ENCODE measurements around the gene HEATR9. TPM values are rescaled to one million over a fixed set of nuclear protein-coding genes. Genes with fewer than 3 reads are reported as not detected.
A peak's percentile ranks its signal among the peaks of the same experiment; 100 is the strongest.

HEATR9 gene
- total and polyA plus RNA-seq, 9 donors, result 0.09 to 0.17 (median 0.10) TPM; not detected in 6

GRCh38 chr17:35894206-35894605 is 25.5 kb upstream of the HEATR9 start:
- Histone ChIP-seq H3K4me3 (ENCODE audit: low read length) (no peak overlapping the region), H3K9me3 (replicated peaks; ENCODE audit: control insufficient read depth, low read depth, low read length) (no peaks in the 10 kb centered on the region), H3K36me3 (ENCODE audit: control insufficient read depth, insufficient read depth, low read length) (no peaks in the 10 kb centered on the region), H3K4me1 (ENCODE audit: control insufficient read depth, insufficient read depth, low read length) (peaks cover 6% of the 10 kb centered on the region), H3K27ac (ENCODE audit: low read length) (no peak overlapping the region), H3K27me3 (ENCODE audit: control insufficient read depth, insufficient read depth, low read length) (no peaks in the 10 kb centered on the region)
- no peak for DNase-seq
- WGBS (ENCODE audit: insufficient coverage), result 89% methylated on average over 5 of the region's 7 CpGs

GRCh38 chr17:35893751-35894150 is 25.1 kb upstream of the HEATR9 start:
- H3K4me3 ChIP-seq (ENCODE audit: low read length), result no peak overlapping the region
- peaks cover 6% of the 10 kb centered on the region for H3K4me1 ChIP-seq (ENCODE audit: control insufficient read depth, insufficient read depth, low read length)
- 80% methylated on average over 3 of the region's 4 CpGs for WGBS (ENCODE audit: insufficient coverage)
- H3K36me3 ChIP-seq (ENCODE audit: control insufficient read depth, insufficient read depth, low read length), result no peaks in the 10 kb centered on the region
- H3K27me3 ChIP-seq (ENCODE audit: control insufficient read depth, insufficient read depth, low read length), result no peaks in the 10 kb centered on the region
- no peaks in the 10 kb centered on the region for H3K9me3 ChIP-seq (replicated peaks; ENCODE audit: control insufficient read depth, low read depth, low read length)
- H3K27ac ChIP-seq (ENCODE audit: low read length), result no peak overlapping the region
- DNase-seq, result no peak

DNA sequence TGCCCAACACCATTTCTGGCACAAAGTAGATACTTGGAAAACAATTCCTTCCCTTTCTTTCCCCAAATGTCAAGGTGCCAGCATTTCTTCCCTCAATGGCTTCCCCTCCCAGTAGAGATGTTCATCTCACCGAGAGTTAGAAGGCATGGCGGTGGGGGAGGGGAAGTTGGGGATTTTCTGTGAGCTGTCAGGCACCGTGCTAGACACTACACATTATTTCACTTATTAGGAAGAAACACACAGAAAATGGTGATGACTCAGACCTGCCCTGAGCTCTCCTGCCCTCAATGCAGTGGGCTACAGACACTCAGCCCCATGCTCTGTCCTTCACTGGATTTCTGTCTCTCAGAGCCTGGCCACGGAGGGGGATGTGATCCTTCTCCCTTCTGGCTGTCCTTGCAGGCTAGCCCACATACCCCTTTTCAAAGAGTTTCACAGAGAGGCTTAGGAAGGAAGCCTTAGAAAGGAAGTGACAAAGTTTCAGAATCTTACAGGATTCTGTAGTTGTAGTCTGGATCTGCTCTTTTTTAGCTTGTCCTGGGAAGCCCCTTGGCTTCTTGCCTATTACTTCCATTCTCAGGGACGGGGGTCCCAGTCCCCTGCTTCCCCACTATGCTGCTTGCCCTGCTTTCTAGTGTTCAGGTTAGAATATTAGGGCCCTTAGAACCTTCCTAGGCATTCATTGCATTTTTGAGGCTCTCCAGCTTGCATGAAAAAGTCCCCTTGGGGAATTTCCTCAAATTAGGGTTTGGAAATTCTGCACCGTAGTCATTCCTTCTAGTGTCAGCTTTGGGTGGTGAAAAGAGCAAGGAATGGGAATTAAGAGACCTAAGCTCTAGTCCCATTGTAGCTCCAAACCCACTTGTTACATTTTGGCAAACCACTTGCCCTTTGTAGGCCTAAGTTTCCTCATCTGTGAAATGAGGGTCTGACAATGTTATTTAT is 23.7 kb upstream of the HEATR9 start:
- Histone ChIP-seq H3K27ac (ENCODE audit: low read length) (no peak overlapping the region), H3K4me3 (ENCODE audit: low read length) (no peak overlapping the region), H3K9me3 (replicated peaks; ENCODE audit: control insufficient read depth, low read depth, low read length) (no peaks in the 10 kb centered on the region), H3K27me3 (ENCODE audit: control insufficient read depth, insufficient read depth, low read length) (no peaks in the 10 kb centered on the region), H3K36me3 (ENCODE audit: control insufficient read depth, insufficient read depth, low read length) (no peaks in the 10 kb centered on the region), H3K4me1 (ENCODE audit: control insufficient read depth, insufficient read depth, low read length) (peaks cover 6% of the 10 kb centered on the region)
- WGBS (ENCODE audit: insufficient coverage), result no CpG with 5 or more reads among the region's 6 CpGs
- no peak for DNase-seq

DNA sequence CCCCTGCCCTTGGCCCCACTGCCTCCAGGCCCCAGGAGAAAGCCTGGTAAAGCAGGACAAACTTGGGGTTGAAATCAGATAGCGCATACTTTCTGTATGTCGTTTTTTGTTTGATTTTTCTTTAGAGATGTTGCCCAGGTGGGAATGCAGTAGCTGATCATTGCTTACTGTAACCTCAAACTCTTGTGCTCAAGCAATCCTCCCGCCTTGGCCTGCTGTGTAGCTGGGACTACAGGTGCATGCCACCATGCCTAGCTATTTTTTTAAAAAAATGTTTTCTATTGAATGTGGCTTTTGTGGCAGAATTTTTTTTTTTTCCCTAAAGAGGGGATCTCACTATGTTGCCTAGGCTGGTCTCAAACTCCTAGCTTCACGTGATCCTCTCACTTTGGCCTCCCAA is 22.6 kb upstream of the HEATR9 start:
- H3K27me3 ChIP-seq (ENCODE audit: control insufficient read depth, insufficient read depth, low read length), result no peaks in the 10 kb centered on the region
- no peak for DNase-seq
- WGBS (ENCODE audit: insufficient coverage), result no CpG with 5 or more reads among the region's 4 CpGs
- no peaks in the 10 kb centered on the region for H3K9me3 ChIP-seq (replicated peaks; ENCODE audit: control insufficient read depth, low read depth, low read length)
- peaks cover 6% of the 10 kb centered on the region for H3K4me1 ChIP-seq (ENCODE audit: control insufficient read depth, insufficient read depth, low read length)
- H3K27ac ChIP-seq (ENCODE audit: low read length), result no peak overlapping the region
- H3K36me3 ChIP-seq (ENCODE audit: control insufficient read depth, insufficient read depth, low read length), result no peaks in the 10 kb centered on the region
- no peak overlapping the region for H3K4me3 ChIP-seq (ENCODE audit: low read length)

DNA sequence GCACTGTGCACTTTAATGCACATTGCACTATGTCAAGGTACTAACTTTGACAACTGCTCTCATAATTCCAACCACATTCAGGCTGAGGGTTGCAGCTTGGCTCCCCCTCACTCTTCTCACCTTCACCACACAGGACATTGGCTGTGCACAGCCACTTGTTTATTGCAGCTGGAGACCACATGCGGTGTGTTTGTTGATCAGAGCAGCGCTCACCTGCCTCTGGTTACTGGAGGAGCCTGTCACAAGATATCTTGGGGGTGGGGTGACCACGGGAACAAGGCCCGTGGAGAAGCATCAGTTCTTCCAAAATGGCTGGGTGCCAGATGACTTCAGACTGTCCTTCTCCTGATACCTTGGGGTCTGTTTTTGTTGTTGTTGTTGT is 22.1 kb upstream of the HEATR9 start:
- WGBS (ENCODE audit: insufficient coverage), result 20% methylated on average over 1 of the region's 4 CpGs
- no peak overlapping the region for H3K4me3 ChIP-seq (ENCODE audit: low read length)
- no peak overlapping the region for H3K27ac ChIP-seq (ENCODE audit: low read length)
- peak; percentile 10 for DNase-seq
- H3K9me3 ChIP-seq (replicated peaks; ENCODE audit: control insufficient read depth, low read depth, low read length), result no peaks in the 10 kb centered on the region
- H3K36me3 ChIP-seq (ENCODE audit: control insufficient read depth, insufficient read depth, low read length), result no peaks in the 10 kb centered on the region
- H3K27me3 ChIP-seq (ENCODE audit: control insufficient read depth, insufficient read depth, low read length), result no peaks in the 10 kb centered on the region
- peaks cover 6% of the 10 kb centered on the region for H3K4me1 ChIP-seq (ENCODE audit: control insufficient read depth, insufficient read depth, low read length)

GRCh38 chr17:35889818-35890773 is 21.4 kb upstream of the HEATR9 start:
- Histone ChIP-seq H3K27me3 (ENCODE audit: control insufficient read depth, insufficient read depth, low read length) (no peaks in the 10 kb centered on the region), H3K9me3 (replicated peaks; ENCODE audit: control insufficient read depth, low read depth, low read length) (no peaks in the 10 kb centered on the region), H3K36me3 (ENCODE audit: control insufficient read depth, insufficient read depth, low read length) (no peaks in the 10 kb centered on the region), H3K4me3 (ENCODE audit: low read length) (no peak overlapping the region), H3K4me1 (ENCODE audit: control insufficient read depth, insufficient read depth, low read length) (peaks cover 6% of the 10 kb centered on the region), H3K27ac (ENCODE audit: low read length) (no peak overlapping the region)
- 69% methylated on average over 1 of the region's 2 CpGs for WGBS (ENCODE audit: insufficient coverage)
- DNase-seq, result peak; percentile 50

DNA sequence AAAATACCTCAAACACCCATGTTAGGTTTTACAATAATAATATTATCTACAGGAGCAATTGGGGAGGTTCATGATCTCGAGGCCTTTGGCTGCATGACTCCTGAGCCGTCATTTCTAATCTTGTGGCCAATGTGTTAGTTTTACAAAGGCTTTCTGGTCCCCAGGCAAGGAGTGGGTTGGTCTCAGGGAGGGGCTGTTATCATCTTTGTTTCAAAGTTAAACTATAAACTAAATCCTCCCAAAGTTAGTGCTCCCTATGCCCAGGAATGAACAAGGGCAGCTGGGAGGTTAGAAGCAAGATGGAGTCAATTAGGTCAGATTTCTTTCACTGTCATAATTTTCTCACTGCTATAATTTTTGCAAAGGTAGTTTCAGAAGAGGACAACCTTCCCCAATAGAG is 20.6 kb upstream of the HEATR9 start:
- no peaks in the 10 kb centered on the region for H3K9me3 ChIP-seq (replicated peaks; ENCODE audit: control insufficient read depth, low read depth, low read length)
- no peaks in the 10 kb centered on the region for H3K36me3 ChIP-seq (ENCODE audit: control insufficient read depth, insufficient read depth, low read length)
- no peak for DNase-seq
- no peak overlapping the region for H3K27ac ChIP-seq (ENCODE audit: low read length)
- no CpG with 5 or more reads among the region's 2 CpGs for WGBS (ENCODE audit: insufficient coverage)
- H3K4me1 ChIP-seq (ENCODE audit: control insufficient read depth, insufficient read depth, low read length), result peaks cover 6% of the 10 kb centered on the region
- no peaks in the 10 kb centered on the region for H3K27me3 ChIP-seq (ENCODE audit: control insufficient read depth, insufficient read depth, low read length)
- no peak overlapping the region for H3K4me3 ChIP-seq (ENCODE audit: low read length)

DNA sequence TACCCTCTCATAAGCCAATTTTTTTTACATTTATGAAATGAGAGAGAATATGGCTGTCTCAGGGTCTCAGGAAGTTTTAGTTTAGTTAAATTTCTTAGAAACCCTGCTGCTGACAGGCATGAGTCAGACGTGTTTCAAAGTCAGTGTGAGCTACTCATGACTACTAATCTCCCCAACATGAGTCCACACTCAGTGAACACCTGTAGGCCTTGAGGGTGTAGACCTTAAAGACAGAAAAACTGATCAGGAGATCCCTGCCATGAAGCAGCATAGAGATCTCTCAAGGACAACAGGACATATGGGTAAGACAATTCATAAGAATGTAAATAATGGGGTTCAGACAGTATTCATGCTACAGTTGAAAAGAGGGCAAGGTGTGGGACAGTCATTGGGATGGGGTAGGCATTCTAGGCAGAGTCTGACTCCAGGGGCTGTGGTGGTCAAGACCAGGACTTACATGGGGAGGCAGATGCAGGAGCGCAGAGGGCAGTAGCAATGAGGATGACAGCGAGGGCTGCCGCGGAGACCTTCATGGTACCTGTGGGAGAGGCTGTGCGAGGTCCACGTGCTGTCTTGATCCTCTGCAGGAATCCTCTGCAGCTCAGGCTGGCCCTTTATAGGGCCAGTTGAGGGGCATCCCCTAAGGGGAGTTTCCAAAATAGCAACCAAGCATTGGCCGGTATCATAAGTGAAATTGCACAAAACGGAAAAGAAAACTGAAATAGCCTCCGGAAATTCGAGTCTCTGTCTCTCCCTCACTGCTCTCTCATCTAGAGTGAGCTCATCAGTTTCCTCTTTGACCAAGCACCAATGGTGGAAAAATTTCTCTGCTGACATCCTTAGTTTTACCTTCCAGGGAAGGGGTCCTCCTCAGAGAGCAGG is 11.3 kb upstream of the HEATR9 start, which contains the start of gene CCL5:
TSS of gene CCL5 (minus strand) at position 588 of the 882 bp plus-strand sequence.
- Histone ChIP-seq H3K9me3 (replicated peaks; ENCODE audit: control insufficient read depth, low read depth, low read length) (no peaks in the 10 kb centered on the region), H3K4me1 (ENCODE audit: control insufficient read depth, insufficient read depth, low read length) (peaks cover 2% of the 10 kb centered on the region), H3K27ac (ENCODE audit: low read length) (no peak within 1 kb of the TSS), H3K27me3 (ENCODE audit: control insufficient read depth, insufficient read depth, low read length) (no peaks in the 10 kb centered on the region), H3K36me3 (ENCODE audit: control insufficient read depth, insufficient read depth, low read length) (no peaks in the 10 kb centered on the region), H3K4me3 (ENCODE audit: low read length) (peak within 1 kb of the TSS; percentile 10)
- DNase-seq, result peak; percentile 39
- WGBS (ENCODE audit: insufficient coverage), result 60% methylated on average over 10 of the region's 11 CpGs

DNA sequence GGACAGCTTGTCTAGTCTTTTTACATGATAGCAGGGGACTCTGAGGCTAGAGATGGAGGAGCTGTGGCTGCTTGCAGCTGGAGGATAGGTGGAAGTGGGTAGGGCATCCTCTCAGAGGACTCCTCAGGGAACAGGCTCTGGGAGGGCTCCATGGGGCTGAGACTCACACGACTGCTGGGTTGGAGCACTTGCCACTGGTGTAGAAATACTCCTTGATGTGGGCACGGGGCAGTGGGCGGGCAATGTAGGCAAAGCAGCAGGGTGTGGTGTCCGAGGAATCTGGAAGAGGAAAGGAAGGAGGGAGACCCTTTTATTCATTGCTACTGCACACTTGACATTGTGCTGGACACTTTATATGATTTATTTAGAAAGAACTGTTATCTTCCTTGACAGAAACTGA is 9.7 kb upstream of the HEATR9 start:
- Histone ChIP-seq H3K9me3 (replicated peaks; ENCODE audit: control insufficient read depth, low read depth, low read length) (no peaks in the 10 kb centered on the region), H3K4me3 (ENCODE audit: low read length) (no peak overlapping the region), H3K27me3 (ENCODE audit: control insufficient read depth, insufficient read depth, low read length) (no peaks in the 10 kb centered on the region), H3K36me3 (ENCODE audit: control insufficient read depth, insufficient read depth, low read length) (no peaks in the 10 kb centered on the region), H3K4me1 (ENCODE audit: control insufficient read depth, insufficient read depth, low read length) (peaks cover 2% of the 10 kb centered on the region), H3K27ac (ENCODE audit: low read length) (no peak overlapping the region)
- WGBS (ENCODE audit: insufficient coverage), result 62% methylated on average over 3 of the region's 4 CpGs
- DNase-seq, result no peak

Data from muscle of leg (tissue), 11 donors.